GM18861 (cell line): ENCODE data around the gene TIE1.
"Not testable (repeated sequence)": the region's sequence is repeated elsewhere in the genome, so short reads cannot be mapped to it uniquely, and the experiment has no call there.

ENCODE experiments used
- ATAC-seq: cut with Tn5 transposase; IDR thresholded peaks from one replicate; pipeline ENCODE4 v1.9.1; 2021; ENCODE audit not compliant: unreplicated experiment

TIE1 gene

DNA sequence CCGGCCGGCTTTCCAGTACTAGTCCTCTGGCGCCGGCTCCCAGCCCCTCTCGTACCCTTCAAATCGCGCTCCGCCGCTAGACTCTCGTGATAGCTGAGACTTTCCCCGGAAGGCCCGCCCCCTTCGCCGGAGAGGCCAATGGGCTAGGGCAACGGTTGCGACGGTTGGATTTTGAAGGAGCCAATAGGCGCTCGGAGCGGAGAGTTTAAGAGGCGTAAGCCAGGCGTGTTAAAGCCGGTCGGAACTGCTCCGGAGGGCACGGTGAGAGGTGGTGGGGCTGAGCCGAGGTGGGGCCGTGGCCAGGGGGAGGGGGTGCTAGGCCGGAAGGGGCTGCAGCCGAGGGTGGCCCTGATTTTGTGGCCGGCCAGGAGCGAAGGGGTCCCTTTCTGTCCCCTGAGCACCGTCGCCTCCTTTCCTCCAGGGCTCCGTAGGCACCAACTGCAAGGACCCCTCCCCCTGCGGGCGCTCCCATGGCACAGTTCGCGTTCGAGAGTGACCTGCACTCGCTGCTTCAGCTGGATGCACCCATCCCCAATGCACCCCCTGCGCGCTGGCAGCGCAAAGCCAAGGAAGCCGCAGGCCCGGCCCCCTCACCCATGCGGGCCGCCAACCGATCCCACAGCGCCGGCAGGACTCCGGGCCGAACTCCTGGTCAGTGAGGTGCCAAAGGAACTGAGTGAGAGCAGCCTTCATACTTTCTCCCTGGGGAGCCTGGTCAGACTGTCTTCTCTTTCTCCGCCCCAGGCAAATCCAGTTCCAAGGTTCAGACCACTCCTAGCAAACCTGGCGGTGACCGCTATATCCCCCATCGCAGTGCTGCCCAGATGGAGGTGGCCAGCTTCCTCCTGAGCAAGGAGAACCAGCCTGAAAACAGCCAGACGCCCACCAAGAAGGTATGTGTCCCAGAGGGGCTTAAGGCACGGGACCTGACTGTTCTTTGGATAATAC is 58.2 kb downstream of the TIE1 start, which contains the start of gene CDC20:
Gene CDC20 (plus strand): TSS at position 236 of the 948 bp plus-strand sequence. CDS start 235 bp downstream, at position 471.
- ATAC-seq = peak; percentile 89

- ATAC-seq = no peak
Observed at GRCh38 chr1:43359696-43360095, 58.9 kb downstream of the TIE1 start.

DNA sequence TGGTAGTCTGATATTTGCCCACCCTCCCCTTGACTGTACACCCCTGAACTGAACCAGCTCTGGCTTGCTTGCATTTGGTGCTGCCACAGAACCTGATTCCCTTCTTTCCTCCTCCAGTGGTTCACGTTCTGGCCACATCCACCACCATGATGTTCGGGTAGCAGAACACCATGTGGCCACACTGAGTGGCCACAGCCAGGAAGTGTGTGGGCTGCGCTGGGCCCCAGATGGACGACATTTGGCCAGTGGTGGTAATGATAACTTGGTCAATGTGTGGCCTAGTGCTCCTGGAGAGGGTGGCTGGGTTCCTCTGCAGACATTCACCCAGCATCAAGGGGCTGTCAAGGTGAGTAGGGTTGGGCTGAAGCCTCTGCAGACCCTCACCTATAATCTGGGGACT is 59.8 kb downstream of the TIE1 start:
- ATAC-seq = no peak

- no peak for ATAC-seq
Observed at GRCh38 chr1:43363283-43363934, 62.6 kb downstream of the TIE1 start.

DNA sequence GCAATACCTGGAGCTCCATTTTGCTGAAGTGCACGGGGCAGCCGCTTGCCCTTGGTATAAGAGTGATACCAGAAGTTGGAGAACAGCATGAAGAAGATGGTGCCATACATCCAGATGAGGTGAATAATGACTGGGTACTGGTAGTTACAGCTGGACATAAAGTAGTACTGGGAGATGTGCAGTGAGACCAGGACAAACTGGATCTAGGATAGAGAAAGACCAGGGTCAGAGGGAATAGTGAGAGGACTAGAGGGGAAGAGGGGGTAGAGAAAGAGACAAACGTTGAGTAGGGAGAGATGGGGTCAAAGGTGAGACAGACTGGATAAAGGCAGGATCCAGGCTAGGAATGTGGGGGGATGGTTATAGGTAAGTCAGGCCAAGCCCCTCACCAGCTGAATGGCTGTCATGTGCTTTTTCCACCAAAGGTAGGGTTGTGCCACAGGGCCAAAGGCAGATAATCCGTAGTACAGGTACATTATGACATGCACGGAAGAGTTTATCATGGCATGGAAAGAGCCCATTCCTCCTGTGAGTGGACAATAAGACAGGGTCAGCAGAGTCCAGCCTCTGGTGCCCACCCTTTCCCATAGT is 63.2 kb downstream of the TIE1 start:
- no peak for ATAC-seq

DNA sequence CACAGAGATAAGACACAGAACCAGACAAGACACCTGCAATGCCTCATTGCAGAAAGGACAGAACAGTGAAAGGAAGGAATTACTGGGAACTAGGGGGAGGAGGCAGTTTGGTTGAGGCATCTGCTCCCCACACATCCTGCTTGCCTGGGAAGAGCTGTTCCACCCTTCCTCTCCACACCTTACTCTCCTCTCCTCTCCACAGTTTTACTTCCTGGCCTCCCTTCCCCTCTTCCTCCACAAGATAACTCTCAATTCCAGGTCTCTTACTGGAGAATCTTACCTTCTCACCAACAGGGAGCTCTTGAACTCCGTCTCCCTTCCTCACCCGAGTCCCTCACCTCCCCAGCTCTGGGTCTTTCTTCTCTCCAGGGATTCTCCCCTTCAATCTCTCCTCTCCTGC is 64.9 kb downstream of the TIE1 start:
- no peak for ATAC-seq

DNA sequence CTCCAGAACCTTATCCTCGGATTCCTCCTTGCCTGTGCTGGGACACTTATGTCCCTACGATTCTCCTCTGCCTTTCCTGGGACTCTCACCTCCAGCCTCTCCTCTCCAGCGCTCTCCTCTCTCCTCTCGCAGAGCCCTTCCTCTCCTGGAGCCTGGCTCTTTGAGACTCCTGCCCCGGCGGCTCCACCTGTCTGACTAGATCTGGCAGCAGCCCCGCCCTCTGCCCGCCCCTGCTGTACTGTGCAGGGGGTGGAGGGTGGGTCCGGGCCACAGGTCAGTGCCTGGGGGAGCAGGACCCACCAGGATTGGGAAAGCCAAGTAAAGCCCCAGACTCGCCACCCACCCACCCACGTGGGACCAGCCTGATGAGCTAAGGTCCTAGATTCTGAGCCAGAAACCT is 65.4 kb downstream of the TIE1 start:
- no peak for ATAC-seq

DNA sequence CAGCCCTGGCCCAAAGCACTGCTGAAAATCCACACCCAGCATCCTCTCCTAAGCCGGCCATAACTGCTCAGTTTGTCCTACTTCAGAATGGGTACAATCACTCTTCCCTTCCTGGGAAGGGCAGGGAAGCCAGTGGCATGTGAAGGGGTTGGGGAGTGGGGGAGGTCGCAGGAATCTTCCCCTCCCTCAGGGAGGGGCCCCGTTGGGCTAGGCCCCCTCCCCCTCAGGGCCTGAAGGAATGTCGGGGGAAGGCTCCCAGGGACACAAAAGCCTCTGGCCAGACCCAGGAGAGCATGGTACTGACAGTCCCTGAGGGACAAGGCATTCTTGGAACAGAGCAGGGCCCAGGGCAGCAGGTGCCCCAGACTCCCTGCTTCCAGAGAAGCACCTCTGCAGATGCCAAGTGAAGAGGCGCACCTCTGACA is 65.8 kb downstream of the TIE1 start:
- ATAC-seq = no peak

- ATAC-seq = peak; percentile 26
Observed at GRCh38 chr1:43367026-43367903, 66.5 kb downstream of the TIE1 start.

GRCh38 chr1:43367904-43368645 is 67.3 kb downstream of the TIE1 start, which contains the start of gene ELOVL1:
Gene ELOVL1 (minus strand): TSS chr1:43368011. CDS start chr1:43365609, 2,402 bp downstream.
- peak; percentile 55 for ATAC-seq

- no peak for ATAC-seq
Observed at GRCh38 chr1:43368646-43369020, 67.9 kb downstream of the TIE1 start.

GRCh38 chr1:43369779-43370178 is 69.0 kb downstream of the TIE1 start:
- ATAC-seq = not testable (repeated sequence)

GRCh38 chr1:43370564-43370963 is 69.8 kb downstream of the TIE1 start:
- no peak for ATAC-seq

GRCh38 chr1:43372172-43372571 is 71.4 kb downstream of the TIE1 start:
- no peak for ATAC-seq
